Panc1 (cell line): ENCODE results near the gene GPRC5A. TPM values are rescaled to one million over a fixed set of nuclear protein-coding genes. Genes with fewer than 3 reads are reported as not detected.

Source experiments
- ATAC-seq: fragments of 200-7000 bp; cut with Tn5 transposase; 2 replicates; pipeline ENCODE4 v1.9.1; 2020; ENCODE audit warnings: mild to moderate bottlenecking, moderate library complexity
- BruUV-seq: library from RNA; stranded (reverse); fragments of 400-500 nt; replicated peaks from 2 replicates; lab custom pipeline; 2021; lab: Mats Ljungman, UMichigan
- CTCF ChIA-PET: fragments of 300-600 bp; sonication (Branson Sonifier 250); formaldehyde crosslinking; loops from one replicate; lab custom pipeline; 2022; ENCODE audit warnings: antibody characterized with exemption; lab: Charles Lee
- POLR2A ChIA-PET: fragments of 300-600 bp; sonication (Branson Sonifier 250); formaldehyde crosslinking; loops from one replicate; lab custom pipeline; 2022; ENCODE audit warnings: antibody characterized with exemption; lab: Charles Lee
- DNase-seq: peaks from one replicate; pipeline ENCODE4 v3.0.0-alpha.2; 2010; ENCODE audit warnings: low read depth, low spot score
- H3K27ac ChIP-seq: 2 replicates; pipeline ENCODE4 v1.5.1; 2011; ENCODE audit warnings: mild to moderate bottlenecking, low read length, inconsistent platforms
- H3K27me3 ChIP-seq: fragments of 200-500 bp; sonication (Bioruptor generic); 2 replicates; pipeline ENCODE4 v1.6.0; 2014; ENCODE audit warnings: low read length, inconsistent platforms; ENCODE audit not compliant: control insufficient read depth, insufficient read depth
- H3K36me3 ChIP-seq: fragments of 200-500 bp; sonication (Bioruptor generic); 2 replicates; pipeline ENCODE4 v1.5.1; 2014; ENCODE audit warnings: inconsistent platforms, mild to moderate bottlenecking, low read length, moderate library complexity; ENCODE audit not compliant: control insufficient read depth, insufficient read depth
- H3K4me1 ChIP-seq: 2 replicates; pipeline ENCODE4 v1.5.1; 2011; ENCODE audit warnings: inconsistent platforms, mild to moderate bottlenecking, low read length, moderate library complexity; ENCODE audit not compliant: control insufficient read depth, insufficient read depth
- H3K4me3 ChIP-seq, 2 experiments: 2 replicates each; pipeline ENCODE4 v1.5.1; 2011 to 2012; ENCODE audit warnings: low read depth in 2 of 2, low read length in 2 of 2, mild to moderate bottlenecking in 2 of 2, inconsistent platforms in 1 of 2, moderate library complexity in 1 of 2
- H3K9me3 ChIP-seq: fragments of 200-500 bp; sonication (Bioruptor generic); 2 replicates; pipeline ENCODE4 v1.5.1; 2014; ENCODE audit warnings: low read depth, mild to moderate bottlenecking, inconsistent platforms, low read length, moderate library complexity; ENCODE audit not compliant: control insufficient read depth, insufficient read depth
- POLR2AphosphoS5 ChIP-seq: IDR thresholded peaks from 2 replicates; pipeline ENCODE4 v1.6.1; 2012; ENCODE audit warnings: mild to moderate bottlenecking, low read depth, low read length, moderate library complexity
- SIN3A ChIP-seq: IDR thresholded peaks from 2 replicates; pipeline ENCODE4 v1.6.1; 2012; ENCODE audit warnings: low read depth, mild to moderate bottlenecking, low read length, moderate library complexity, borderline replicate concordance; ENCODE audit not compliant: insufficient read depth
- TCF7L2 ChIP-seq: IDR thresholded peaks from 2 replicates; pipeline ENCODE4 v1.6.1; 2011; ENCODE audit warnings: mild to moderate bottlenecking, low read depth, low read length, inconsistent platforms
- in situ Hi-C: cut with HindIII; loops from 2 replicates; pipeline ENCODE4 v1.10.0; 2016; ENCODE audit warnings: low sequenced_read_pairs, low pct_unique_long_range_greater_than_20kb
- intact Hi-C: fragments of 100-400 bp; cut with micrococcal nuclease; formaldehyde crosslinking; loops from one replicate; pipeline ENCODE4 v1.10.0; 2022; ENCODE audit not compliant: unreplicated experiment
- total RNA-seq: library from RNA; stranded (reverse); gene quantifications from one replicate; pipeline ENCODE4 v1.2.1, GENCODE V29; 2021; ENCODE audit not compliant: unreplicated experiment
- TF ChIP-seq, protein P1 (sequence below), 2 experiments: IDR thresholded peaks; 2 replicates each; pipeline ENCODE4 v1.6.1; 2011 to 2012; ENCODE audit warnings: low read depth in 2 of 2, control low read depth in 1 of 2, low read length in 1 of 2, mild to moderate bottlenecking in 1 of 2, moderate library complexity in 1 of 2; ENCODE audit not compliant: insufficient read depth in 1 of 2
- TF ChIP-seq, protein P2 (sequence below): fragments of 450-650 bp; IDR thresholded peaks from 2 replicates; pipeline ENCODE4 v1.5.1; 2017; ENCODE audit warnings: mild to moderate bottlenecking

Gene GPRC5A
- total RNA-seq, 1 experiment from 2014 or later: 648 TPM

DNA sequence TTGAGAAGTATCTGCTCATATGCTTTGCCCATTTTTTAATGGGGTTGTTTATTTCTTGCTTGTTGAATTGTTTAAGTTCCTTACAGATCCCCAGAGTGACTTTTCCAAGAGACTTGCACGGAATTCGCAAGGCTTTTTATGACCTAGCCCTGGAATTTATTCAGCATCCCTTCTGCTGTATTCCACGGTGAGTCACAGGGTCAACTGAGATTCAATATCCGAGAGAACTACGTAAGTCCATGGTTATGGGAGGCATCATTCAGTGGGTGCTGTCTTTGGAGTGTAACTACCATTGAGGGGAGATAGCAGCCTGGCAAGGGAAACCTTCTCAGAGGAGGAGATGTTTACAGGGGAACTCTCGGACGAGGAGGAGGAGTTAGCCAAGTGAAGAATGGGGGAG, 20.9 kb upstream of the GPRC5A start:
- no TSS peak for BruUV-seq
- ChIA-PET CTCF (no interaction called here), POLR2A (no interaction called here)
- Histone ChIP-seq H3K4me3 (no peak overlapping the region), H3K4me1 (peaks cover 49% of the 10 kb centered on the region), H3K36me3 (no peaks in the 10 kb centered on the region), H3K9me3 (no peaks in the 10 kb centered on the region), H3K27me3 (no peaks in the 10 kb centered on the region), H3K27ac (peak overlapping the region; percentile 89)
- in situ Hi-C loops: no loop called here
- ATAC-seq (peak; percentile 82), DNase-seq (no peak)
- intact Hi-C loops: no loop called here
- TF ChIP-seq SIN3A: no peak
- TF ChIP-seq TCF7L2: no peak
- TF ChIP-seq, protein P1, sequence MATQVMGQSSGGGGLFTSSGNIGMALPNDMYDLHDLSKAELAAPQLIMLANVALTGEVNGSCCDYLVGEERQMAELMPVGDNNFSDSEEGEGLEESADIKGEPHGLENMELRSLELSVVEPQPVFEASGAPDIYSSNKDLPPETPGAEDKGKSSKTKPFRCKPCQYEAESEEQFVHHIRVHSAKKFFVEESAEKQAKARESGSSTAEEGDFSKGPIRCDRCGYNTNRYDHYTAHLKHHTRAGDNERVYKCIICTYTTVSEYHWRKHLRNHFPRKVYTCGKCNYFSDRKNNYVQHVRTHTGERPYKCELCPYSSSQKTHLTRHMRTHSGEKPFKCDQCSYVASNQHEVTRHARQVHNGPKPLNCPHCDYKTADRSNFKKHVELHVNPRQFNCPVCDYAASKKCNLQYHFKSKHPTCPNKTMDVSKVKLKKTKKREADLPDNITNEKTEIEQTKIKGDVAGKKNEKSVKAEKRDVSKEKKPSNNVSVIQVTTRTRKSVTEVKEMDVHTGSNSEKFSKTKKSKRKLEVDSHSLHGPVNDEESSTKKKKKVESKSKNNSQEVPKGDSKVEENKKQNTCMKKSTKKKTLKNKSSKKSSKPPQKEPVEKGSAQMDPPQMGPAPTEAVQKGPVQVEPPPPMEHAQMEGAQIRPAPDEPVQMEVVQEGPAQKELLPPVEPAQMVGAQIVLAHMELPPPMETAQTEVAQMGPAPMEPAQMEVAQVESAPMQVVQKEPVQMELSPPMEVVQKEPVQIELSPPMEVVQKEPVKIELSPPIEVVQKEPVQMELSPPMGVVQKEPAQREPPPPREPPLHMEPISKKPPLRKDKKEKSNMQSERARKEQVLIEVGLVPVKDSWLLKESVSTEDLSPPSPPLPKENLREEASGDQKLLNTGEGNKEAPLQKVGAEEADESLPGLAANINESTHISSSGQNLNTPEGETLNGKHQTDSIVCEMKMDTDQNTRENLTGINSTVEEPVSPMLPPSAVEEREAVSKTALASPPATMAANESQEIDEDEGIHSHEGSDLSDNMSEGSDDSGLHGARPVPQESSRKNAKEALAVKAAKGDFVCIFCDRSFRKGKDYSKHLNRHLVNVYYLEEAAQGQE (IDR thresholded peaks at IDR 0.05; ENCODE audit: insufficient read depth in 1 of 2, low read depth in 2 of 2, low read length in 1 of 2): no peak
- no peak; the same call in 1 of the 2 replicates for TF ChIP-seq POLR2AphosphoS5
- TF ChIP-seq, protein P2, sequence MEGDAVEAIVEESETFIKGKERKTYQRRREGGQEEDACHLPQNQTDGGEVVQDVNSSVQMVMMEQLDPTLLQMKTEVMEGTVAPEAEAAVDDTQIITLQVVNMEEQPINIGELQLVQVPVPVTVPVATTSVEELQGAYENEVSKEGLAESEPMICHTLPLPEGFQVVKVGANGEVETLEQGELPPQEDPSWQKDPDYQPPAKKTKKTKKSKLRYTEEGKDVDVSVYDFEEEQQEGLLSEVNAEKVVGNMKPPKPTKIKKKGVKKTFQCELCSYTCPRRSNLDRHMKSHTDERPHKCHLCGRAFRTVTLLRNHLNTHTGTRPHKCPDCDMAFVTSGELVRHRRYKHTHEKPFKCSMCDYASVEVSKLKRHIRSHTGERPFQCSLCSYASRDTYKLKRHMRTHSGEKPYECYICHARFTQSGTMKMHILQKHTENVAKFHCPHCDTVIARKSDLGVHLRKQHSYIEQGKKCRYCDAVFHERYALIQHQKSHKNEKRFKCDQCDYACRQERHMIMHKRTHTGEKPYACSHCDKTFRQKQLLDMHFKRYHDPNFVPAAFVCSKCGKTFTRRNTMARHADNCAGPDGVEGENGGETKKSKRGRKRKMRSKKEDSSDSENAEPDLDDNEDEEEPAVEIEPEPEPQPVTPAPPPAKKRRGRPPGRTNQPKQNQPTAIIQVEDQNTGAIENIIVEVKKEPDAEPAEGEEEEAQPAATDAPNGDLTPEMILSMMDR: no peak

DNA sequence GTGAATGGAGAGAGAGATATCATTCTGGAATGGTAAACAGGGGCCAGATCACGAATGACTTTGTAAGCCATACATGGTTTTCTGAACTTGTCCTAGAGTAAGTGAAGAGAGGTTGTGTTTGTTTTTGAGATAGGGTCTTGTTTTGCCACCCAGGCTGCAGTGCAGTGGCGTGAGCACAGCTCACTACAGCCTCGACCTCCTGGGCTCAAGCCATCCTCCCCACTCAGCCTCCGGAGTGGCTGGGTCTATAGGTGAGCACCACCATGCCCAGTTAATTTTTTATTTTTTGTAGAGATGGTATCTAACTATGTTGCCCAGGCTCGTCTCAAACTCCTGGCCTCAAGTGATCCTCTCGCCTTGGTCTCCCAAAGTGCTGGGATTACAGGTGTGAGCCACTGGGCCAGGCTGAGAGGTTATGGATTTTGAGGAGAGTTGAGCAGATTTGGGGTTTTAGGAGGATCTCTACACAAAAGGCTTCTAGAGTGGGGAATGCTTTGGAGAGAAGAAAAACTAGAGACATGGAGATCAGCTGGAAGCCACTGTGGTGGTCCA, 19.7 kb upstream of the GPRC5A start:
- peak overlapping the region; percentile 89 for H3K27ac ChIP-seq
- no peaks in the 10 kb centered on the region for H3K9me3 ChIP-seq
- BruUV-seq: no TSS peak
- no peak for DNase-seq
- in situ Hi-C loops (no loop called here), intact Hi-C loops (no loop called here)
- H3K4me1 ChIP-seq: peaks cover 54% of the 10 kb centered on the region
- ATAC-seq: no peak
- no peaks in the 10 kb centered on the region for H3K27me3 ChIP-seq
- no peaks in the 10 kb centered on the region for H3K36me3 ChIP-seq
- H3K4me3 ChIP-seq: no peak overlapping the region
- POLR2A ChIA-PET: interaction anchor here (2.3 kb wide), 1 partner anchor 20 kb away, joined by 21 read pairs; the partner anchor contains the start of gene GPRC5A
- TF ChIP-seq POLR2AphosphoS5 (no peak), TCF7L2 (no peak), SIN3A (no peak)
- TF ChIP-seq, protein P2: no peak
- TF ChIP-seq, protein P1 (IDR thresholded peaks at IDR 0.05; ENCODE audit: insufficient read depth in 1 of 2, low read depth in 2 of 2, low read length in 1 of 2): no peak
- CTCF ChIA-PET: interaction anchor here (1.2 kb wide), 1 partner anchor 35 kb away, joined by 3 read pairs; no protein-coding TSS in a partner anchor
